GM19372 (cell line): ENCODE data around the gene CDKN2A.

Experiments
- ATAC-seq: cut with Tn5 transposase; IDR thresholded peaks from one replicate; pipeline ENCODE4 v1.9.1; 2021; ENCODE audit warnings: mild to moderate bottlenecking, low read depth, moderate library complexity; ENCODE audit not compliant: unreplicated experiment

Gene CDKN2A

GRCh38 chr9:21983561-21983935 is 10.6 kb downstream of the CDKN2A start:
- ATAC-seq = no peak

GRCh38 chr9:21982861-21983560 is 11.2 kb downstream of the CDKN2A start:
- ATAC-seq = no peak

- no peak for ATAC-seq
Measured at GRCh38 chr9:21982391-21982790, 11.8 kb downstream of the CDKN2A start.

- no peak for ATAC-seq
Measured at GRCh38 chr9:21976334-21976875, 17.8 kb downstream of the CDKN2A start.

GRCh38 chr9:21974722-21975409 is 19.3 kb downstream of the CDKN2A start:
- ATAC-seq = peak; percentile 57

- no peak for ATAC-seq
Measured at GRCh38 chr9:21974343-21974721, 19.9 kb downstream of the CDKN2A start.

GRCh38 chr9:21972361-21972760 is 21.8 kb downstream of the CDKN2A start:
- ATAC-seq = no peak

GRCh38 chr9:21970800-21971640 is 23.2 kb downstream of the CDKN2A start:
- no peak for ATAC-seq

- ATAC-seq = no peak
Measured at GRCh38 chr9:21969951-21970799, 24.0 kb downstream of the CDKN2A start.

GRCh38 chr9:21969011-21969940 is 24.9 kb downstream of the CDKN2A start:
- no peak for ATAC-seq

GRCh38 chr9:21968331-21969010 is 25.7 kb downstream of the CDKN2A start:
- no peak for ATAC-seq

- no peak for ATAC-seq
Measured at GRCh38 chr9:21967702-21968101, 26.5 kb downstream of the CDKN2A start.

- no peak for ATAC-seq
Measured at GRCh38 chr9:21967169-21967568, 27.0 kb downstream of the CDKN2A start.

- no peak for ATAC-seq
Measured at GRCh38 chr9:21966140-21966851, 27.9 kb downstream of the CDKN2A start.

GRCh38 chr9:21965401-21965951 is 28.7 kb downstream of the CDKN2A start:
- peak; percentile 83 for ATAC-seq

GRCh38 chr9:21964925-21965385 is 29.2 kb downstream of the CDKN2A start:
- ATAC-seq = peak; percentile 62

GRCh38 chr9:21961569-21961968 is 32.6 kb downstream of the CDKN2A start:
- no peak for ATAC-seq
